Stimulated activated CD4-positive, alpha-beta T cell treated with anti-CD3 and anti-CD28 coated beads, Interleukin-1b, Interleukin-23, amount 100 ng/mL, for 4 hours (primary cell): Measurements from ENCODE around the gene S100B.
"Not testable (repeated sequence)": the region's sequence is repeated elsewhere in the genome, so short reads cannot be mapped to it uniquely, and the experiment has no call there.

Source experiments
- DNase-seq, 2 donors: peaks; one replicate each; pipeline ENCODE4 v3.0.0-alpha.2; 2020; ENCODE audit warnings: low read depth in 2 of 2

The S100B gene

DNA sequence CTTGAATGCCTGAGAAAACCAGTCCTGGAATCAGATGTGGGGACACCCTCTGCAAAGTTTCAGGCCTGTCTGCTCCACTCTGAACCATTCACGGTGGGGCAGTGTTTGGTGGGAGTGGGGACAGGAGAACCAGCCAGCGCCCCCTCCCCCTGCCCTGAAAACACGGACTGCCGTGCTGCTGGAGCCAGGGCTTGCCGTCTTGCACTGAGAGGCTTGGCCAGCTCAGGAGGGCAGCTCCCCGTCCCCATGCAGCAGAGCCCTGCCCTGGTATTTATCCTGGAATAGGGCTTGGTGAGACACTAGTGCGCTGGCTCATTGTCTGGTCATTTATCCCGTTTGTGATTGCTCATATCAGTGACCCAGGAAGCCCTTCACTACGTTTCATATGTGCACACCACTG lies 3.9 kb downstream of the S100B start:
- DNase-seq, result no peak

- no peak for DNase-seq
Observed at GRCh38 chr21:46600305-46600704, 4.6 kb downstream of the S100B start.

DNA sequence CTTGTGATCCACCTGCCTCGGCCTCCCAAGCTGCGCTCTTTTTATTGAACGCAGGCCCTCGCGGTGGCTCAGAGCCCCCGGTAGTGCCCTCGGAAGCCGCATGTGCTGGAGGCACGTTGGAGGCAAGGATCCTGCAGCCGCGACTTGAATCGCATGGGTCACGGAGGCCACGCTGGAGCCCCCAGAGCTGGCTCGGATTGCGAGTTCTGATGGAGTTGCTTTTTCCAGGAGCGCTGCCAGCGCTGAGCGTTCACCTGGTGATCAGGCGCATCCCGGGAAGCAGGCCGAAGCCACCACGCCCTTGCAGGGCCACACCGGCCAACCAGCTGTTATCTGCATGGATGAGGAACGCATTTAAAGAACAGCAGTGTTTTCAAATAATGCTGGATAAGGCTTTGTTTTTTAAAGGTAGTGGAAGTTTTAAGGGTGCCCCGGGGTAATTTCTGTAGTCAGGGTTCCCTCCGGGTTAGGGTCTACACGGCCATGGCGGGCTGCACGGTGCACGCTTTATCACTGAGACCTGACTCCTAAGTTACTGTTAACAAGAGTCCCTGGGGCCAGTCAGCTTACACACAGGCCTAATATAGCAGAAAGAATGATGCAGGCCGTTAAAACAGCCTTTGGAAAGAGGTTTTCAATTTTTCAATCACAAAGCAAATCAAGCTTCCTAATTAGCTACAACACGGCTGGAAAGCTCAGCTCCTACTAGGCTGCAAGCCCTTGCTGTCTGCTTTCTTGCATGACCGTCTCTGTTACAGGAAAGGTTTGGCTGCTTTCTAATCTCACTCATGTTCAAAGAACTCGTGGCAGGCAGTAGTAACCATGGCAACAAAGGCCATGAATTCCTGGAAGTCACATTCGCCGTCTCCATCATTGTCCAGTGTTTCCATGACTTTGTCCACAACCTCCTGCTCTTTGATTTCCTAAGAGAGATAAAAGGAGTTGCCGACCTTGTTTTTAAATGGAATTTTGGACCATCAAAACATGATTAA lies 6.0 kb downstream of the S100B start:
- no peak for DNase-seq

- DNase-seq, result no peak
Observed at GRCh38 chr21:46597896-46598343, 7.0 kb downstream of the S100B start.

DNA sequence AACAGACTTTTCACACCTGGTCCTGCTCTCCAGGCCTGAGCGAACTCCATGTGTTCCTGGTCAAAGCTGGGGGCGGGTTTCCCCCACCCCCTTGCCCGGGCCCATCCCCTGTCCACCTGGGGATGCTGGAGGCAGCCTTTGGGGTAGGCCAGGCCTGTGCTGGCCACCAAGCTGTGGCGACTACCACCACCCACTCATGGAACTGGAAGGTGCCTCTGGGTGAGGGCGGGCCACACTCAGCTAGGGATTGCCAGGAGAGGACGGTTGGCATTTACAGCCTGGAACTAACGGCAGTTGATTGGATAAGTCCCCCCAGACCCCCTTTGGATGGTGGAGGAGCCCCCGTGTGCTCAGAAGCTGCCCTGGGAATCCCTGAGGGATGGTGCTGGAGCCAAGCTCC lies 7.9 kb downstream of the S100B start:
- DNase-seq, result no peak

DNA sequence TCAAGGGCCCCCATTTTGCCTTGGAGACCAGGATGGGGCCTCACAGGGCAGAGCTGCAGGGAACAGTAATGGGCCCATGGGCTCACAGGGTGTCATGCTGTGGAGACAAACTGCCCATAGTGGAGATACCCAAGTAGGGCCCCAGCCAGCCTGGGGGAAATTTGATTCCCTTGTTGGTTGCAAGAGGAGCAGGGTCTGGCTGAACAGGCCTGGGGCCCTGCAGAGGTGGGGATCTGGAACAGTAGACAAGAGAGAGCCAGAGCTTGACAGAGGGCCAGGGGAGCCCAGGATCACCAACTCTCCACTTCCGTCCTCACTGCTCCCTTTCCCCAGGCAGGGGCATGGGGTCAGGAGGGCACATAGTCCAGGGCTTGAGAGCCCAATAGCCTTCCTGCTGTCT lies 8.7 kb downstream of the S100B start:
- DNase-seq, result no peak

- DNase-seq, result no peak
Observed at GRCh38 chr21:46594276-46594675, 10.6 kb downstream of the S100B start.

DNA sequence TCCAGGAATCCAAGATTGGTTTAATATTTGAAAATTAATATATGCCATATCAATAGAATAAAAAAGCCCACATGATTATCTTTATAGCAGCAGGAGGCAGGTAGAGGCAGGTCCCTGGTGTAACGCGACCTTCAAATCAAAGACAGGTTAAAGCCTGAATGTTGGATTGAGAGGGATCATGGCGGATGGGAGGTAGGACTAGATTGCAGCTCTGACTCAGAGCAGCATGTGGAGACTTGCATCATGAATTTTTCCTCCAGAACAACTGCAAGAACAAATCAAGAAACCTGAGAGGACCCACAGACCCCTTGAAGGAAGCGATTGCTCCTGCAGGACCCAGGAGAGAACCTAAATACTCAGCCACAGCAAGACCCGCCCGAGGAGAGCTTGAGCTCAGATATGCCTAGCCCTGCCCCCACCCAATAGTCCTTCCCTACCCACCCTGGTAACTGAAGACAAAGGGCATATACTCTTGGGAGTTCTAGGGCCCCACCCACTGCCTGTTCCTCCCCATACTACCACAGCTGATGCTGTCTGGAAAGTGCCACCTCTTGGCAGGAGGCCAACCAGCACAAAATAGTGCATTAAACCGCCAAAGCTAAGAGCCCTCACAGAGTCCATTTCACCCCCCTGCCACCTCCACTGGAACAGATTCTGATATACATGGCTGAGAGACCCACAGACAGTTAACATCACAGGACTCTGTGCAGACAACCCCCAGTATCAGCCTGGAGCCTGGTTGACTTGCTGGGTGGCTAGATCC lies 19.5 kb downstream of the S100B start:
- DNase-seq, result no peak

DNA sequence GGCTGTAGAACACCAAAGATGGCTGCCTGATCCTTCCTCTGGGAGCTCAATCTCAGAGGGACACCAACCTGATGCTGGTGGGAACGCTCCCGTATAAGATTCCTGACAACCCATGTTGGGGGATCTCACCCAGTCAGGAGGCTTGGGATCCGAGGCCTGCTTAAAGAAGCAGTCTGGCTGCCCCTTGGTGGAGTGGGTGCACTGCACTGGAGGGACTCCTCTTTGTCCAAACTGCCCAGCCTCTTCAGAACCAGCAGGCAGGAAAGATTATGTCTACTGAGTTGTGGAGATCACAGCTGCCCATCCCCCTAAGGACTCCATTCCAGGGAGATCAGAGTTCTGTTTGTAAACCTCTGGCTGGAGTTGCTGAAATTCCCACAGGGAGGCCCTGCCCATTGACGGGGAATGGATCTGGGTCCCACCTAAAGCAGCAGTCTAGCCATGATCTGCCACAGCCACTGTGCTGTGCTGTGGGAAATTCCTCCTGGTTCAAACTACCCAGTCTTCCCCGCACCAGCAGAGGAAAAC lies 23.0 kb downstream of the S100B start:
- no peak for DNase-seq

GRCh38 chr21:46579394-46579793 lies 25.5 kb downstream of the S100B start:
- DNase-seq, result not testable (repeated sequence)

- not testable (repeated sequence) for DNase-seq
Observed at GRCh38 chr21:46577786-46578185, 27.1 kb downstream of the S100B start.

GRCh38 chr21:46572850-46573249 lies 32.0 kb downstream of the S100B start:
- no peak for DNase-seq

- no peak for DNase-seq
Observed at GRCh38 chr21:46570631-46571030, 34.3 kb downstream of the S100B start.

DNA sequence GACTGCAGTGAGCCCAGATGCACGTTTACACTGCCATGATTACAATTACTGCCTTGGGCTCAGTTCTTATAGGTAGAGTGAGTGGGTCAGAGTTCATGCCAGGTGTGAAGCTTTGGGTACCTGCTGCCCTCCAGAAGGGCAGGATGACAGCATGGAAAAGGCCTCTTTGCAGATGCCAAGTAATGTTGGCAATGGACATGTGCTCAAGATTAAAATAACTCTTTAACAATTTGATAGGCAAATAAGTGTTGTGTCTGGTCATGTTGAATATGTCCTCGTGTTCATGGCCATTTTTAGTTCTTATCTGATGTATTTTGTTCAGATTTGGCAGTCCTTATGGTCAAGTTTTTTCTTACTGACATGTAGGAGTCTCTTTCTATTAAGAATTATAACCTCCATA lies 34.8 kb downstream of the S100B start:
- DNase-seq, result no peak

GRCh38 chr21:46569081-46569480 lies 35.8 kb downstream of the S100B start:
- no peak for DNase-seq

DNA sequence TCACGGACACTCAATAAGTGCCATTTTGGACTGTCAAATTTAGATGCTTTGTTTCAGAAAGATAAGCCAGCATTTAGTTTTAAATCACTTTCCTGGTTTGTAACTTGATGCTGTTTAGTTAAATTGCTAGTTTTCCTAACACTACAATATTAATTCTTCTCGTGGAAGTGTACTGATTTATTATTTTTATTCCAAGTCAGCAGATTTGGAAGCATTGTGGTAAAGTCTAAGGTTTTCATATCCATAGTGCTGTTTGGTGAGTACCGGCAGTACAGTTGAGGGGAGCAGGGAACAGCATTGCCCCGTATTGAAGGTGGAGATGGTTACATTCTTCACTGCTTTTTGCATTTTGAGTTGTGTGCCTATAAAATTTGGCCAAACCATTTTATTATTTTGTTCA lies 36.3 kb downstream of the S100B start:
- DNase-seq, result no peak

DNA sequence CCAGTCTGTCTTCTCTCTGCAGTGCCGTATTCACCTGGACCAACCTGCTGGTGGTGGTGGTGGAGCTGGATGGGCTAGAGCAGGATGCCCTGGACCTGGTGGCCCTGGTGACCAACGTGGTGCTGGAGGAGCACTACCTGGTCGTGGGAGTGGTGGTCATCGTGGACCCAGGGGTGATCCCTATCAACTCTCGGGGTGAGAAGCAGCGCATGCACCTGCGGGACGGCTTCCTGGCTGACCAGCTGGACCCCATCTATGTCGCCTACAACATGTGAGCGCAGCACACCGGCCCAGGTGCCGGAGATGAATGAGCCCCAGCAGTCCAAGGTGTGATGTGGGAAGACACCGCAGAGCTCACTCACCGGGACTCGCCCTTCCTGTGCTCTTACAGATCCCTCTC lies 37.5 kb downstream of the S100B start:
- DNase-seq, result no peak

DNA sequence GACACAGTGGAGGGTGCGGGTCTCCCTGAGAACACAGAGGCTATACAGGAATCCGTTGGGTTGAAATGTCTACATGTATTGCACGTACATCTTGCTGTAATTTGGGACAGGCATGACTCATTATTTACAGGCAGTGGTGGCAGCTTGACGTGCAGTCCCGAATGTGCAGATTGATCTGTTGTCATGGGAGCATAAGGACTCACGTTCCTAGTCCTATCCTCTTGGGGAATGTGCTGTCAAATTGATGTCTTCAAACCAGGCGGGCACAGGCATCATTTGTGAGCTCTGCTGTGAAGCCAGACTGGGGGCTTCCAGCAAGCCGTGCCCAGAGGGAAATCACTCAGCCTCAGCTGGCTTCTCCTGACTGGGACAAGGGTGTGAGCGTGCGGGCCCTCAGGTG lies 40.5 kb downstream of the S100B start:
- DNase-seq, result no peak

DNA sequence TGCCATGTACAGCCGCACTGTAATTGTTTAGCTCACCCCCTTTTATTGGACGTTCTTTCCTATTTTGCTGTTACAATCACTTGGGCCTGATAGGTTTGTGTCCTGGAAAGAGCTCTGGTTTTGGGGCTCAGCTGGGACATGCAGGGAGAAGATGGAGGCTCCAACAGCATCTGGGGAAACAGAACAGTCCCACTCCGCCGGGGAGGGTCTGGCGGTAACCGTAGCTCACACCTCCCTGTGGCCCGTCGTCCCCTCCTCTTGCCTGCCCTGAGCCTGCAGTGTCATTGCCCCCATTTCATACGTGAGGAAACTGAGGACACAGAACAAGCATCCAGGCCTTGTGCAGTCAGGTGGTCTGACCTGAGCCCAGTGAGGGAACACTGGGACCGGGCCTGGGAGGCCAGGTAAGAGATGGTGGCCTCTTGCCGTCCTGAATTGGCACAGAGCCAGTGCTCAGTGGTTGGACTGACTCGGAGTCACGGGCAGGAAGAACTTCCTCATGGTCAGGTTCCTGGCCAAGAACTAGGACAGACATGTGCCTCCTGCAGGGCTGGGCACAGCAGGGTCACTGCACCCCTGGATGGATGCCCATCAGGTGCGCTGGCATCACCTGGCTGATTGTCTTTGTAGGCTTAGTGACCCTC lies 41.8 kb downstream of the S100B start:
- no peak for DNase-seq

- DNase-seq, result no peak
Observed at GRCh38 chr21:46562472-46562871, 42.4 kb downstream of the S100B start.

- DNase-seq, result no peak
Observed at GRCh38 chr21:46561445-46562090, 43.3 kb downstream of the S100B start.
